HG02870 (cell line): ENCODE measurements around the gene CCDC194.

Experiments
- ATAC-seq: cut with Tn5 transposase; IDR thresholded peaks from one replicate; pipeline ENCODE4 v1.9.1; 2021; ENCODE audit warnings: mild to moderate bottlenecking, moderate library complexity; ENCODE audit not compliant: unreplicated experiment

The CCDC194 gene

DNA sequence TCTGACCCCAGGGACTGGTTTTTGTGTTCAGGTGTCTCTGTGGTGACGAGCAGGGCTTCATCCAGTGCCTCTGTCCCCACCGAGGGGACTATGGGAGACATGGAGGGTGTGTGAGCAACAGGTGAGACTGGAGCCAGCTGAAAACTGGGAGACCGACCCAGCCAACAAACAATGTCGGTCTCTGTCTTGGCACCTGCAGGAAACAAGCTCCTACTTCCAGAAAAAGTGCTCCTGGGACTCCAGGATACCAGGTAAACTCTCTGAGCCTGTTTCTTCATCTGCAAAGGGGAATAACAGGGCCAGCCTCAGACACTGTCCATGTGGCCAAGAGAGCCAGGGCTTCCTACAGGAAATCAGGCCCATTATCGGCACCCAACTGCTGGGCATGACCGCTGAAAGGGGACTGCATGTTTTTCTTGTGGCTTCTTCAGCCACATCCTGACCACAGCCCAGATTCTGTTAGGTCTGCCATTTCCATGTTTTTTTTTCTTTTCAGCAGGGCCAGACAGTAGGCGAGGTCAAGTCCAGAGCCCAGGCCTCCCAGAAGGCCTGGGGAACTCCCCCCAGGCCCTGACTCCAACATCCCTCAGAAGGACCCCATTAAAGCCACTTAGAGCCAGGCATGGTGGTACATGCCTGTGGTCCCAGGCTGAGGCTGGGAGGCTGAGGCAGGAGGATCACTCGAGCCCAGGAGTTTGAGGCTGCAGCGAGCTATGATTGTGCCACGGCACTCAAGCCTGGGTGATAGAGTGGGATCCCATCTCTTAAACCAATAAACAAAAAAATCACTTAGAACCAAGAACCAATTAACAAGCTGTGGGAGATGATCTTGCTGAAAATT, 12.3 kb upstream of the CCDC194 start:
- ATAC-seq = no peak

DNA sequence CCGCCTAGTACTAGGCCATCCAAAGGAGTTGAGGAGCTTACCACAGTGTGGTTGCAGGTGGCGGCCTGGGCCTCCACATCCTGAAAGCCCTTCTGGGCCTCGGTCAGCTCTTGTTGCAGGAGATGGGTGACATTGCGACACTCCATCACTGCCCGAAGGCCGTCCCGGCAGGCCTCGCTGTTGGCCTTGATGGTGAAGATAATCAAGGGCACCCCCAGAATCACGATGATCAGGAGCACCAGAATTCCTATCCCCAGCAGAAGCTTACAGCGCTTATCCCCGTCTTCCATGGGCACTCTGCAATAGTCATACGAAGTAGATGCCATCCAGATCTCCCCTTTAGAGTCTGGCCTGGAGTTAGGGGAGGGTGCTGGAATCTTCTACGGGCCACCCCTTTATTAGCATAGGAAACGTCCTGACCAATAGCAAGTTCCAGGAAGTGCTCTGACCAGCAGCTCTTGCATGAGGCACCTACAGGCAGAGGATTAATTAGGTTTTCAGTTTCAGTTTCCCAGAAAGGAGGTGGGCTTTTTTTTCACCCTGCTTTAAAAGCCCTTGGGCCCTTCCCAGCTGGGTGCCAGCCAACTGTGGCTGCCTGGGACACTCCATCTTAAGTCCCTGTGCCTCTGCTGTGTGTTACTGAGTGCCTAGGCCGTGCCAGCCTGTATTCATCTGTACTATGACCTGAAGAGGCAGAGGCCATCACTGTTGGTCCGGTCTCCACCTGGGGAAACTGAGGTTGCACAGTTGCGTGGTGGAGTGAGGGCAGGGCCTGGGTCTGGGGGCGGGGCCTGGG, 11.5 kb upstream of the CCDC194 start, which contains the start of gene BST2:
Gene BST2, minus strand, starts transcription at position 381 of the 796 bp plus-strand sequence. Its CDS starts 55 bp downstream, at position 326.
- ATAC-seq = peak; percentile 79

DNA sequence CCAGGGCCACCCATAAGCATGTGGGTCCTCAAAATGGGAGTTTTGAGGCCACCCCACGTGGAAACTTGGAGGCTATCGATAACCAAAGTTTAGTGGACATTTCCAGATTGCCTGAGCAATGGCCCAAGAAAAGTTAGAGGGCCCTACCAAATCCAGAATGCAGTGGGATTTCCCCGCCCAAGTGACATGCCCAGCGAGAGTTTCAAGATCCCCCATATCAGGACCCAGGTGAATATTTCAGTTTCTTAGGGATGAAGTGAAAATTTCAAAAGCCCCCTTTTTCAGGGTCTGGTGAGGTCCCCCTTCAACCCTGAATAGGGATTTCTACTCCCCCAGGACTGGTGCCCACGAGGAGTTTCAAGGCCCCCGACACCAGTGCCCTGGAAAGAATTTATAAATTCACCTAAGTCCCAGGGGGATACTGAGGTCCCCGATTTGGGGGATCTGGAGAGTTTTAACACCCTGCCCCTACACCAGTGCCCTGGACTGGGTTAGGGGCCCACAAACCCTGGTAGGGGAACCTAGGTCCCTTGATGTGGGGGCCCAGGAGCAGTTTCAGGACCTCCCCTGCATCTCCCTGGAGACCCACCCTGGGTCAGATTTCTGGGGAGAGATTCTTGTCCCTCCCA, 10.7 kb upstream of the CCDC194 start:
- no peak for ATAC-seq

DNA sequence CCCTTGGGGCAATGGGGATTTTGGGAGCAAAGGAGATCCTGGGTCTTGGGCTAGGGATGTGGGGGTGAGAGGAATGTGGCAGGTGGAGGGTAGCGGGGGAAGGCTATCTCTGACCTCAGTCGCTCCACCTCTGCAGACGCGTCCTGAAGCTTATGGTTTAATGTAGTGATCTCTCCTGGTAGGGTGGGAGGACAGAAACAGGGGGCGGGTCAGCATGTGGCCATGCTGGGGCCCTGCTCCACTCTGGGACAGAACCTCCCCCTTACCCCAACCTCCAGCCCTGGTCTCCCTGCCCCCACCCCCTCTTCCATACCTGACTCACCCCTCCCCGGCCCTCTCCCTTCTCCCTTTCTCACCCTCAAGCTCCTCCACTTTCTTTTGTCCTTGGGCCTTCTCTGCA, 10.0 kb upstream of the CCDC194 start:
- no peak for ATAC-seq

DNA sequence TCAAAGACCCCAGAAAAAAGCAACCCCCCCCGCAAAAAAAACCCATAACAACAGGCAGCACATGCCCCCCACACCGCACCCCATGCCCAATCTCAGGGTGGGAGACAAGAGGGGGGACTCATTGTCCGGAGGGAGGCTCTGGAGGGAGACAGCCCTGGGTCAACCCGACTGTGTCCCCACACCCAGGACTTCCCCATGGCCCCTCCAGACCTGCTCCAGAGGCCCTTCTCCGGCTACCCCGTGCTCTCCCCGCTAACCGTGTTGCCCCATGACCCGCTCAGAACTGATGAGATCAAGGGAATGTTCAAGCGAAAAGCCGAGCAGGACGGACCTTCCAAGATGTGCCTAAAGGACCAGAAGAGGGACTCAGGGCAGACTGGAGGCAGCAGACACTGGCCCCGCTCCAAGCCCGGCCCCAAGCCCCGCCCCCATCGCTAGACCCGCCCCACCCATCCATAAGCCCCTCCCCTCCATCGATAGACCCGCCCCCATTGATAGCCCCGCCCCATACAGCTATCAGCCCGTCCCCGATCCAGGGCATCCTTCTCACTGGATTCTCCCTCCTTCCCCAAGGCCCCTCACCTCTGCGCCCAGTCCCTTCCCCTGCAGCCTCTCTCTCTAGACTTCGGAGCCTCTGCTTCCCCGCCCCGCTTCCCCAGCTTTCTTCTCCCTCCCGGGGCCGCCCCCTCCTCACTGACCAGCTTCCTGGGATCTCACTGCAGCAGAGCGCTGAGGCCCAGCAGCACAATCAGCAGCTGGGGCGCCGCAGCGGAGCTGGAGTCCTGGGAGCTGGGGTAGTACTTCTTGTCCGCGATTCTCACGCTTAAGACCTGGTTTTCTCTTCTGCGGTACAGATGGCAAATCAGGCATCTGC, 9.2 kb upstream of the CCDC194 start:
- ATAC-seq = no peak

DNA sequence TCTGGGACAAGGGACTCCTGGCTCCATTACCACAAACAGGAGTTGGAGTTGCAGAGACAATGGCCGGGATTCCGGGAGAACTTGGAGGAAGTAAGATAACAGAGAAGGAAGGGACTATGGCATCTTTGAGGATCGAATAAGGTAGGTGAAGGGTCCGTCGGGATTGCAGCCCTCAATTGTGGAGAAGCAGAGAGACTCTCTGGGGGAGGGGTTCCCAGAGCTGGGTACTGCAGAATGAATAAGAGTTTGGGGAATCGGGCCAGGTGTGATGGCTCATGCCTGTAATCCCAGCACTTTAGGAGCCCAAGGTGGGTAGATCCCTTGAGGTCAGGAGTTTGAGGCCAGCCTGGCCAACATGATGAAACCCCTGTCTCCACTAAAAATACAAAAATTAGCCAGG, 7.6 kb upstream of the CCDC194 start:
- no peak for ATAC-seq

DNA sequence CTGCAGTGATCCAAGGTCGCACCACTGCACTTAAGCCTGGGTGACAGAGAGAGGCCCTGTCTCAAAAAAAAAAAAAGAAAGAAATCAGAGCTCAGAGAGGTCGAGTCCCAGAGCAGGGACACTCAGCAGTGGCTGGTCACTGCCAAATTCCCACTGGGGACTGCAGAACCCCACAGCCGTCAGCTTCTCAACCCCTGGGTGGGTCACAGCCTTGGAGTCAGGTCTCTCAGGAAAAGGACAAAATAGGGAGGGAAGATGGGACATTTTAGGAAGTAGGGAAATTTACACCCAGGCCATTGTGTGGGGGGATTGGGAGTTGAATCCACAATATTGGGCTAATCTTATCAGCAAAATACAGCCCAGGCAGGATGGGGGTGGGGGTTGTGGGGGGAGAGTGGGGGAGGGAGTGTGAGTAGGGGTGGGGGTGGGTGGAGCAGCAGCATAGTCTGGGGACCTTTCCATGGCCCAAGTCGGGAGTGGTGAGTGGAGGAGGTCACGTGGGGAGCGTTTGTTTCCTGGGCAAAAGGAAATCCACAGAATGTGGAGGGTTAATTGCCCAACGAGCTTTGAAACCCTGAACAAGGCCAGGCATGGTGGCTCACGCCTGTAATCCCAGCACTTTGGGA, 5.0 kb upstream of the CCDC194 start:
- ATAC-seq = no peak

DNA sequence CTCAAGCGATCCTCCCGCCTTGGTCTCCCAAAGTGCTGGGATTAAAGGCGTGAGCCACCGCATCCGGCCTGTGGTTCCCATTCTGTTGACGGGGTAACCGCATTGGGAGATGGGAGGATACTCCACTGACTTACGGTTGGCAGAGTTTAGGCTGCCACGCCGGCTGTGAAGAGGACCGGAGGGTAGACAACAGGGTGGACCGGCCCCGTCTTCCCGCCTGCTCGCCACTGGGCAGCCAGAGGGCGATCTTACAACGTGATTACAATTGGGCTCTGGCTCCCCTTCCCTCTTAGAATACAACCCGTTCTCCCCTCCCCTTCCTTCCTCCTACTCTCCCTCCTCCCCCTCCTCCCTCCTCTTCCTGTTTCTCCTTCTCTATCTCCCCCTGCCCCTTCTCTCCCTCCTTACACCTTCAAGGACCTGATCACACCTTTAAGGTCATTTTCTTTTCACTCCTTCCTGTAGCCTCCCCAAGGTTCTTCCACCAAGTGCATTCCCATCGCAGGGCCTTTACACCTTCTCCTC, 957 bp upstream of the CCDC194 start:
- no peak for ATAC-seq

DNA sequence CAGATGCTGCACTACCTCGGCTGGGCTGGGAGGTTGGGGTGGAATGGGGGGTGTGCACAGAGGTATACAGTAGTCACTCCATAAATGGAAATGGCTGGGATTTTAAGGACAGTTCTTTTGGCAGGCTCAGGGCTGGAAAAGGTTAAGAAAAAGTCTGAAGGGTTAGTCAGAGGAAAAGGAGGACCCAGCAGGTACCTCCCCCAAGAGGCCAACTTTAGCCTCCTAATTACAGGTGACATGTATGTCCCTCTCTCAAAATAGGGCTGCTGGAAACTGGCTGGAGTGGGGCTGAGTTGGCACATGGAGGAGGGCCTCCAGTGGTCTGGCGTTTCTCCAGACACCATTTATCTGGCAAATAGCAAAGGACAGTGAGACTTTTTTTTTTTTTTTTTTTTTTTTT, 994 bp downstream of the CCDC194 start:
- no peak for ATAC-seq

DNA sequence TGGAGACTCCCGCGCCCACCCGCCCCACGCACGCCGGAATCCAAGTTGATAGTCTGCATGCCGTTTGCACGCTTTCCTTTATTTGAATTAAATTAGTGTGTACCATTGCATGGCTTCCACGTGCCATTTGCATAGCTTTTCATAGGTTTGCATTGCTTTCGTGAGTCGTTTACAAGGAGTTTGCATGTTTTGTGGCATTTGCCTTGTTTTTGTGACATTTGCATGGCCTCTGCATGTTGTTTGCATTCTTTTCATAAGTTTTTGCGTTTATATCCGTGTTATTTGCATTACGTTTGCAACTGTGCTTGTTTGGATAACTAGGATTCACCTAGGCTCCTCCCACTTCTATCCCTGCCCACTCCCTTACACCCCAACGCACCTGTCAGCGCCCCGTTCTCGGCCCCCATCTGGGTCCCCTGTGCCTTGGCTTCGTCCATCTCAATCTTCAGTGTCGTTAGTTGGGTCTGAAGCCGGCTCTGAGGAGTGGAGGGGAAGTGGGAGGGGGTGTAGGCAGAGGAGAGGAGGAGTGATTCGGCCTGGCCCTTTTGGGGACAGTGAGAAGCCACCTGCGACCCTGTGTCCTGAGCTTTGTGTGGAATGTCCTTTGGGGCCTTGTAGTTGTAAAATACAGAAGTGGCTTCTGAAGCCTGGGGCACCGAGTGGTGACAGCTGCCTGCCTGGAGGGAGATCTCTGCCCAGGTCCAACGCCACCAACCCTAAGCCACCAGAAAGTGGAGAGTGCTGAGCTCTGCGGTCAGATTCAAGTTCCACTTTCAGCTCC, 2.4 kb downstream of the CCDC194 start:
- no peak for ATAC-seq

DNA sequence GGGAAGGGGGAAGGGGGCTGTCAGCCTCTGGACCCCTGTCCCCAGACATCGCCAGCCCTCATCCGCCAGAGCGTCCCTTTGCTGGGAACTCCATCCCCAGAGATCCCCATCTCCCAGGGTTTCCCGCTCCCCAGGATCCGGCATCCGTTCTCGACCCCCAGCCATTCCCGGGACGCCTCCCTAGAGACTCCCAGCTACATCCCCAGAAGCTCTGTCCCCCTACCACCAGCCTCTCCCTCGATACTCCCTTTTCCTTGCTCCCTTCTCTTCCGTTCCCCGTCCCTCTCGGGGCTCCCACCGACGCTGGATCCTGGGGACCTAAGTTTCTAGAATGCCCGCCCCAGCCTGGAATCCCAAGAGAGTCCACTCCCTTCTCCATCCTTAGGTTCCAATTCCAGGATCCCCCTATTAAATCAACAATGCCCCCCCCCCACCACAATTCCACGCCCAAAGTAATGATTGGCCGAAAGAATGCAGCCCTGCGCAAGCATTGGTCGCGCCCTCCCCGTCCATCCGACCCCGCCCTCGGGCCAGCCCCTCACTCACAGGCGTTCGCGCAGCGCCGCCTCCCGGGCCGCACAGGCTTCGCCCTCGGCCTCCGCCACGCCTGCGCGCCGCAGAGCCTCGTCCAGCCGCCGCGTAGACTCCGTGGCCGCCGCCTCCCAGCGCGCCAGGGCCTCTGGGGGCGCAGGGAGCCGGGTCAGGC, 3.2 kb downstream of the CCDC194 start:
- peak; percentile 83 for ATAC-seq

DNA sequence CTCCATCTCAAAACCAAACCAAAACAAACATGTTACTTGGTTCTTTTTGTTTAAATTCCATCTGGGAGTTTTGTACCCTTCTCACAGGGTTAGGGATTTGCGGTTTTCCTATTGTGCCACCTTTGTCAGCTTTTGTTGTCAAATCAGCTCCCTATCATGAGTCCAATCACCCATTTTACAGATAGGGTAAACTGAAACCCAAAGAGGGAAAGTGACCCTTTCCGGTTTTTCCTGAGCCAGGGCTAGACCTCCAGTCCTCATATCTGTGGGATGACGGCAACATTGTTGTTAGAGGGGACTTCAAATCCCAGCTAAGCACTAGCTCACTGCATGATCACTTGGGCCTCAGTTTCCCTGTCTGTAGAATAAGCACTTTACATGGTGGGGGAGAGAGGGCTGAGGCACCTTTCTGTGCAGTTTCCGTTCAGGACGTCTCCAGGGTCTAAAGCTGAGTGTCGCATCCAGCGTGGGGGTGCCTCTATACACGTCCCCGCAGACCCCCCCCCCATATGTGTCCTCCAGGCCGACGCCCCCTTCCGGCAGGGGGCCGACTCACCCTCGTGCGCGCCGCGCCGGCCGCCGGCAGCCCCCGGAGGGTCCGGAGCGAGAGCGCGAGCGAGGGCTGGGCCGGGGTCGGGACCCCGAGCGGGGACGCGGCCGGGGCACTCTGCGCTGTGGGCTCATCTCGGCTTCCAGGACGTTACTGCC, 3.9 kb downstream of the CCDC194 start:
- ATAC-seq = no peak

DNA sequence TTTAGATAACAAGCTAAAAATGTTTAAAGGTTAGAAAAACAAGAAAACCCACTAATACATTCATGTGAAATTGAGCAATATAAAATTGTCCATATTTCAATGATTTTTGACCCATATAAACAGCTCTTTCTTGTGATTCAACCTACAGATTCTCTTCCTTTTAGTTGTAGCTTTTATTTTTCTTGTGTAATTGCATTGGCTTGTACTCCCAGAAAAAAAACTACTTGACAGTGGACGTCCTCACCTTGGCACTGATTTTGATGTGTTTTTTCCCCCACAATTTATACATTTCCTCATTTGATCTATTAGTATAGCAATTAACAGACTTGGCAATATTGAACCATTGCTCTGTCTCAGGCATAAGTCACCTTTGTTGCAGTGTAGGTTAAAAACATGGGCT, 4.7 kb downstream of the CCDC194 start:
- ATAC-seq = no peak

DNA sequence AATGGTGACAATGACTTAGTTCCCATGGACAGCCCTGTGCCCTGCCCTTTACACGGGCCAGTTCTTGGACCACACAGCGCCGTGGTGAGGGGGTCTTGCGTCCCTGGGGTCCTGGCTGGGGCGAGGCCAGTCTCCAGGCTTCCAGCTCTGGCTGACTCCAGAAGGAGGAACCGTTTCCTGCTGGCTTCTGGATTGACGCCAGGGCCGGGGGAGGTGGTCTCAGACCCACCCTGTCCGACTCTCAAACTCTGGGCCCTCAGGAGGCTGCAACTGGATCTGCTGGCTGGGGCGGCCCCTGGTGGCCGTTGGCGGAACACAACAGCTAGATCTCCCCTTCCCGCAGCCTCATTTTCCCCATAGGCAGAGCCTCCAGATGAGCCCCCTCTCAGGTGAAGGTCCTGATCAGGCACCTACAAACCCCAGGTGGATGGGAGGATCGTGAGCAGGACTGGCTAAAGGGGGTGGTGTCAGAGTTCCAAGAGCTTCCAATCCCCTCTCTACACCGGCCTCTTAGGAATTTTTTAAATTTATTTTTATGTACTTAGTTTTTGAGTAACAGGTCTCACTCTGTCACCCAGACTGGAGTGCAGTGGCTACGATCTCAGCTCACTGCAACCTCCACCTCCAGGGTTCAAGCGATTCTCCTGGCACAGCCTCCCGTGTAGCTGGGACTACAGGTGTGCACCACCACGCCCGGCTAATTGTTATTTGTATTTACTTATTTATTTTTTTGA, 8.0 kb downstream of the CCDC194 start:
- ATAC-seq = no peak

DNA sequence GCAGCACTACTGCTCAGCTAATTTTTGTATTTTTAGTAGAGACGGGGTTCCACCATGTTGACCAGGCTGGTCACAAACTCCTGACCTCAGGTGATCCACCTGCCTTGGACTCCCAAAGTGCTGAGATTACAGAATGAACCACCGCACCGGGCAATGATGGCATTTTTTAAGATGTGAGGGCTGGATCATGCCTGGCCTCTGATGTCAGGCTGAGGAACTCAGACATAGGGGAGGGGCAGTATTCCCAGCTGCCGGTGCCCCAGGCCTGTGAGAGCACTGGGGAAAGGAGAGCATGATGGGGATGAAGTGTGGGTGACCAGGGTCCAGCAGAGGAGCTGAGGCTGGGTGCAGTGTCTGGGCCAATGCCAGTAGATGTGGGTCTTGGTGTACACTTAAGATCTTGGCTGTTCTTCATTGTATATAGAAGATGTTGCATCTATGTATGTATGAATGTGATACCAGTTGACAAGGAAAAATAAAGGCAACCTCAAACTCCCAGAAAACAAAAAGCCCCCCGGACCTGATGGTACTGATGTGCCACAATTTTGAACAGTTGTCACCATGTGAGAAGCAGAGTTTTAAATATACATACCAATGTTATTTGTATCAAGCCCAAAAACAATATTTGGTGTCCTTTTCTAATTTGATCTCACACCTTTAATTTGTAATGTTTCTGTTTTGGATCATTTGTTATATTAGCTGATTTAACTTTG, 13.4 kb downstream of the CCDC194 start:
- no peak for ATAC-seq

DNA sequence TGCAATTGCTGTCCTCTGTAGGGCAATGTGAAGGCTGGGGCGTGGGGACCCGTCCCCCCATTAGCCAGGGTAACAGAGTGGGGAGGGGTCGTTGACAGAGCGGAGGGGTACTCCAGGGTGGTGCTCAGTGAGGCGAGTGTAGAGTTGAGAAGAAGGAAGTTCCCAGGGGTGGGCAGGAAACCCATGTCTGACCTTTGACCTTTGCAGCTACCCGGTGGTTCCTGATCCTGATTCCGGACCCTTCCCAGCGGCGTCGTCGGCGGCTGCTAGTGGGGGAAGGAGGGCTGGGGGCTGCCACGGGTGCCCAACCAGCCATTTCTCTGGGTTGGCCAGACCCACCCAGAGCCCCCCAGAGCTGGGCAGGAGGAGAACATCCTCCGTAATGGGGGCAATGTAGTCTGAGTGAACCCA, 14.8 kb downstream of the CCDC194 start:
- ATAC-seq = no peak

DNA sequence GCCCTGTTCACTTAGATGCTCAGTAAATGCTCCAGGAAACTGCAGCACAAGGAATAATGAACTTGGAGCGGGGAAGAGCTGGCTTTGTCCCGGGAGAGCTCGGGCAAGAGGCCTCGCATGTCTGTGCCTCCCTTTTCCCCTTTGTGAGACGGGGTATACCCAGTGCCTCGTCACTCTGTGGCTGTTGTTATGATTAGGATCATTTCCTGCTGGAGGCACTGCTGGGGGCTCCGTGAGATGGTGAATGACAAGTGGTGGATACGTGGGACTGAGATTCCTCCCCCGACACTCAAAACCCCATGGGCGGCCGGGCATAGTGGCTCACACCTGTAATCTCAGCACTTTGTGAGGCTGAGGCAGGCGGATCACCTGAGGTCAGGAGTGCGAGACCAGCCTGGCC, 15.7 kb downstream of the CCDC194 start:
- ATAC-seq = no peak
